Measurements from ENCODE around the gene GCC1.

The GCC1 gene

DNA sequence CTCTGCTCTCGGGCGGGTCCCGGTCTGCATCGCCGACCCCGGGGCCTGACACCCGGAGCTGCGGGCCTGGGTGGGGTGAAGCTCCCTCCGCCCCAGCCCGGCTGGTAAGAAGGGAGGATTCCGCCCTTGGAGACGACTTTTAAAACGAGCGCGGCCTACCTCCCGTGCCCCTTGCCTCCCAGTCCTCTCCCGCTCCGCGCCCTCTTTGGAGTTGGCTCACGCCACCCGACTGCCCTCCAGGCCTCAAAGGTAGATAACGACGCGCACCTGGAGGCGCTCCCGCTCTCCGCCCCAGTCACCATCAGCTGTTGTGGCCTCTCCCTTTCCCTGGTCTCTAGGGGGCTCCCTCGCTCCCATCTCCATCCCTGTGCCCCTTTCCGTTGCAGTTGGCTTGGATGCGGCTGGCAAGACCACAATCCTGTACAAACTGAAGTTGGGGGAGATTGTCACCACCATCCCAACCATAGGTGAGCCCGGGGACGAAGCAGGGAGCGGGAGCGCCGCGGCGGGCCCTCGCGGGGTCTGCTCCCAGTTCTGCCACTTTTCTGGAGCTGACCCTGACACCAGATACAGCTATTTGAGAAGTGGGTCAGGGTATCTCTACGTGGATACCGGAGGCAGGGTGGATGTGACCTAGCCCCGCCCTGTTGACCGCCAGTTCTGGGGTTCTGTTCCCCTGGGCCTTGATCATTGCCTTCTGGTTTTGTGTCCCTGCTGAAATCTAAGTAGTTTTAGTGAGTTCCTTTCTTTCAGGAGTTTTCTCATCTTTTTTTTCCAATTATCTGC lies 3.5 kb upstream of the GCC1 start:
- TF ChIP-seq EP300 (IDR thresholded peaks at IDR 0.05; ENCODE audit: borderline replicate concordance) (no peak), CEBPB (IDR thresholded peaks at IDR 0.05) (no peak), FOXM1 (IDR thresholded peaks at IDR 0.05; ENCODE audit: borderline replicate concordance, low read depth) (no peak), YY1 (IDR thresholded peaks at IDR 0.05; ENCODE audit: low read depth) (no peak), TAF1 (IDR thresholded peaks at IDR 0.05; ENCODE audit: low read depth) (no peak), TEAD4 (IDR thresholded peaks at IDR 0.05) (no peak), RAD21 (IDR thresholded peaks at IDR 0.05; ENCODE audit: low read depth) (peak; percentile 56), NFIC (IDR thresholded peaks at IDR 0.05) (no peak)
- TF ChIP-seq, protein P1, sequence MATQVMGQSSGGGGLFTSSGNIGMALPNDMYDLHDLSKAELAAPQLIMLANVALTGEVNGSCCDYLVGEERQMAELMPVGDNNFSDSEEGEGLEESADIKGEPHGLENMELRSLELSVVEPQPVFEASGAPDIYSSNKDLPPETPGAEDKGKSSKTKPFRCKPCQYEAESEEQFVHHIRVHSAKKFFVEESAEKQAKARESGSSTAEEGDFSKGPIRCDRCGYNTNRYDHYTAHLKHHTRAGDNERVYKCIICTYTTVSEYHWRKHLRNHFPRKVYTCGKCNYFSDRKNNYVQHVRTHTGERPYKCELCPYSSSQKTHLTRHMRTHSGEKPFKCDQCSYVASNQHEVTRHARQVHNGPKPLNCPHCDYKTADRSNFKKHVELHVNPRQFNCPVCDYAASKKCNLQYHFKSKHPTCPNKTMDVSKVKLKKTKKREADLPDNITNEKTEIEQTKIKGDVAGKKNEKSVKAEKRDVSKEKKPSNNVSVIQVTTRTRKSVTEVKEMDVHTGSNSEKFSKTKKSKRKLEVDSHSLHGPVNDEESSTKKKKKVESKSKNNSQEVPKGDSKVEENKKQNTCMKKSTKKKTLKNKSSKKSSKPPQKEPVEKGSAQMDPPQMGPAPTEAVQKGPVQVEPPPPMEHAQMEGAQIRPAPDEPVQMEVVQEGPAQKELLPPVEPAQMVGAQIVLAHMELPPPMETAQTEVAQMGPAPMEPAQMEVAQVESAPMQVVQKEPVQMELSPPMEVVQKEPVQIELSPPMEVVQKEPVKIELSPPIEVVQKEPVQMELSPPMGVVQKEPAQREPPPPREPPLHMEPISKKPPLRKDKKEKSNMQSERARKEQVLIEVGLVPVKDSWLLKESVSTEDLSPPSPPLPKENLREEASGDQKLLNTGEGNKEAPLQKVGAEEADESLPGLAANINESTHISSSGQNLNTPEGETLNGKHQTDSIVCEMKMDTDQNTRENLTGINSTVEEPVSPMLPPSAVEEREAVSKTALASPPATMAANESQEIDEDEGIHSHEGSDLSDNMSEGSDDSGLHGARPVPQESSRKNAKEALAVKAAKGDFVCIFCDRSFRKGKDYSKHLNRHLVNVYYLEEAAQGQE (IDR thresholded peaks at IDR 0.05; ENCODE audit: low read depth): no peak
- TF ChIP-seq, protein P2, sequence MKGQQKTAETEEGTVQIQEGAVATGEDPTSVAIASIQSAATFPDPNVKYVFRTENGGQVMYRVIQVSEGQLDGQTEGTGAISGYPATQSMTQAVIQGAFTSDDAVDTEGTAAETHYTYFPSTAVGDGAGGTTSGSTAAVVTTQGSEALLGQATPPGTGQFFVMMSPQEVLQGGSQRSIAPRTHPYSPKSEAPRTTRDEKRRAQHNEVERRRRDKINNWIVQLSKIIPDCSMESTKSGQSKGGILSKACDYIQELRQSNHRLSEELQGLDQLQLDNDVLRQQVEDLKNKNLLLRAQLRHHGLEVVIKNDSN (IDR thresholded peaks at IDR 0.05): no peak
- TF ChIP-seq, protein P3, sequence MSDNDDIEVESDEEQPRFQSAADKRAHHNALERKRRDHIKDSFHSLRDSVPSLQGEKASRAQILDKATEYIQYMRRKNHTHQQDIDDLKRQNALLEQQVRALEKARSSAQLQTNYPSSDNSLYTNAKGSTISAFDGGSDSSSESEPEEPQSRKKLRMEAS (IDR thresholded peaks at IDR 0.05): peak; percentile 53

DNA sequence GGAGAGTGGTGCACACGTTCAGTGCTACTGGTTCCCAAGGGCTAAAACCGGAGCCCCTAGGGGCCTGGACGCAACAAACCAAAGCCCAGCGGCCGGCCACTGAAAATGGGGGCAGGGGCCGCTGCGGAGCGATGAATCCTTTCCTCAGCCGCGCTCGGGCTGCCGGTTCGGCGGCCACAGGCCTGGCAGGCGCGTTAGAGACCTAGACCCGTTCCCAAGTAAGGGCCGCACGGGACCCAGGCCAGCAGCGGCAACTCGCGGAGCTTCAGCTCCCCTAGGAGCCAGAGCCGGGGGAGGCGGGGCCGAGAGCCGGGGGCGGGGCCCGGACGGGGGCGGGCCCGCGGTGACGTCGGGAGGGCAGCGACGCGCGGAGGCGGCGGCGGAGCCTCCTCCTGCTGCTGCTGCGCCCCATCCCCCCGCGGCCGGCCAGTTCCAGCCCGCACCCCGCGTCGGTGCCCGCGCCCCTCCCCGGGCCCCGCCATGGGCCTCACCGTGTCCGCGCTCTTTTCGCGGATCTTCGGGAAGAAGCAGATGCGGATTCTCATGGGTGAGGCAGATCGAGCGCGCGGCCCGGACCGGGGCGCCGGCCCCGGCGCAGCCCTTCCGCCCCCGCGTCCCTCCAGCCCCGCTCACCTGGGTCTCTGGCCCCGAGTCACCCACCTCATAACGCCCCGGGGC lies 2.8 kb upstream of the GCC1 start, which contains the start of gene ARF5:
TSS of gene ARF5 (plus strand) at position 393 of the 678 bp plus-strand sequence. CDS start at position 481, 88 bp downstream.
- 0 out of 2 replicates have a peak, but pooled peaks have one; percentile 8 for TF ChIP-seq ZBTB7A (IDR thresholded peaks at IDR 0.05; ENCODE audit: low read depth)
- no peak for TF ChIP-seq NFIC (IDR thresholded peaks at IDR 0.05)
- peak; percentile 35; the same call in 1 of the 2 replicates for TF ChIP-seq CREB1 (IDR thresholded peaks at IDR 0.05; ENCODE audit: low read depth)
- TF ChIP-seq EGR1 (IDR thresholded peaks at IDR 0.05): peak; percentile 84
- no peak for TF ChIP-seq YY1 (IDR thresholded peaks at IDR 0.05; ENCODE audit: low read depth)
- TF ChIP-seq, protein P2 (IDR thresholded peaks at IDR 0.05): no peak

DNA sequence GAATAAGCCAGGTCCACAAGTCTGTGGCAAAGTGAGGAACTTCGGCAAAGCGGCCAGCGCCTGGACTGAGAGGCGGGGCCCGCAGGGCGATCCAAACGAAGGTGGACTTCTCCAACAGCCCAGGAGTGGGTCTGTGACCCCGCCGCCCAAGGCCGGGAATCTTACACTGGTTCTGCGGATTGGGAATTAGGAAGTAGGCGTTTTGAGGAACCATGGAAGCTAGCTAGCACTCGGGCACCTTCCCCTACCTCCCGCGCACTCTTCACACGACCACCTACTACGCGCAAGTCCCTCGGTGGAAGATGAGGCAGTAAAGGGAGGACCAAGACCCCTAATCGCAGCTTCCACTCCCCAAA lies 2.2 kb upstream of the GCC1 start:
- TF ChIP-seq RAD21 (IDR thresholded peaks at IDR 0.05; ENCODE audit: low read depth) (no peak), EP300 (IDR thresholded peaks at IDR 0.05; ENCODE audit: borderline replicate concordance) (no peak), CREB1 (IDR thresholded peaks at IDR 0.05; ENCODE audit: low read depth) (no peak), TAF1 (IDR thresholded peaks at IDR 0.05; ENCODE audit: low read depth) (no peak), EGR1 (IDR thresholded peaks at IDR 0.05) (no peak), NFIC (IDR thresholded peaks at IDR 0.05) (no peak), ZBTB7A (IDR thresholded peaks at IDR 0.05; ENCODE audit: low read depth) (no peak), FOXM1 (IDR thresholded peaks at IDR 0.05; ENCODE audit: borderline replicate concordance, low read depth) (no peak)
- TF ChIP-seq, protein P3 (IDR thresholded peaks at IDR 0.05): no peak
- TF ChIP-seq, protein P2 (IDR thresholded peaks at IDR 0.05): no peak

DNA sequence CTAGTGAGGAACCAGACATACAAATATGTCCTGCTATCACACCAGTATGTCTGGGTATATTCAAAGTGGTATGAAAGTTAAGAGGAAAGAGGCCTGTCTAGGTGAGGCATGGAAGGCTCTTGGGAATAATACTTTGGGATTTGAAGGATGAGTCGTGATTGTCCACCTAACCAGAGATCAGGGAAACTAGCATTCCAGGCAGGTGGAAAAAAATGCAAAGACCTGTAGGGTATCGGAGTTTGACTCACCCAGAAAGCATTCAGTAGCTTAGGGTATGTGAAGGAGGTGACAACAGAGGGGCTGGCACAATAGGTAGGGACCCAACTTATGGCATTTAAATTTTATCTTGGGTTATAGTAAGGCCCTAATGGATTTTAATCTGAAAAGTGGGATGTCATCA lies 950 bp upstream of the GCC1 start:
- TF ChIP-seq YY1 (IDR thresholded peaks at IDR 0.05; ENCODE audit: low read depth): no peak
- TF ChIP-seq TCF12 (IDR thresholded peaks at IDR 0.05; ENCODE audit: low read depth): no peak
- no peak for TF ChIP-seq EGR1 (IDR thresholded peaks at IDR 0.05)
- TF ChIP-seq, protein P3 (IDR thresholded peaks at IDR 0.05): no peak
- no peak for TF ChIP-seq RAD21 (IDR thresholded peaks at IDR 0.05; ENCODE audit: low read depth)
- TF ChIP-seq EP300 (IDR thresholded peaks at IDR 0.05; ENCODE audit: borderline replicate concordance): no peak
- TF ChIP-seq FOXM1 (IDR thresholded peaks at IDR 0.05; ENCODE audit: borderline replicate concordance, low read depth): no peak
- TF ChIP-seq TAF1 (IDR thresholded peaks at IDR 0.05; ENCODE audit: low read depth): no peak
- no peak for TF ChIP-seq CEBPB (IDR thresholded peaks at IDR 0.05)
- no peak for TF ChIP-seq TEAD4 (IDR thresholded peaks at IDR 0.05)
- TF ChIP-seq, protein P1 (IDR thresholded peaks at IDR 0.05; ENCODE audit: low read depth): no peak
- TF ChIP-seq NFIC (IDR thresholded peaks at IDR 0.05): no peak

DNA sequence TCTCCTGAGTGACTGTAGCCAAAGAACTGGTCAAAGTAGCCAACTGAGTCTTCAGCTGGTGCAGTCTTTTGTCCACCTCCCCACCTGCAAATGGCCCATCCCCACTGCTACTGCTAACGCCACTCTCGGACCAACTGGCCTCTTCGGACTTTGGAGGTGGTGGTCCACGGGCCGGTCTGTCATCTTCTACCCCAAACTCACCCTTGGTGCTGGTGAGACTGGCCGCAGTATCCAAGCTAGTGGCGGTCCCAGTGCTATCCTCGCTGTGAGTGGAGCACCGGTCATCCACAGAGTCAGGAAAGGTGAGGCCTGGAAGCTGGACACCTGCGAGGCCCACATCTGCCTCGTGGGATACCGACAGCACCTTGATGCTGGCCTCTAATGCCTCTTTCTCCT lies 750 bp downstream of the GCC1 start:
- TF ChIP-seq YY1 (IDR thresholded peaks at IDR 0.05; ENCODE audit: low read depth) (no peak), CEBPB (IDR thresholded peaks at IDR 0.05) (no peak), ZBTB7A (IDR thresholded peaks at IDR 0.05; ENCODE audit: low read depth) (no peak), FOXM1 (IDR thresholded peaks at IDR 0.05; ENCODE audit: borderline replicate concordance, low read depth) (no peak), TCF12 (IDR thresholded peaks at IDR 0.05; ENCODE audit: low read depth) (no peak), CREB1 (IDR thresholded peaks at IDR 0.05; ENCODE audit: low read depth) (no peak), EGR1 (IDR thresholded peaks at IDR 0.05) (no peak), TAF1 (IDR thresholded peaks at IDR 0.05; ENCODE audit: low read depth) (no peak), NFIC (IDR thresholded peaks at IDR 0.05) (no peak), EP300 (IDR thresholded peaks at IDR 0.05; ENCODE audit: borderline replicate concordance) (no peak), TEAD4 (IDR thresholded peaks at IDR 0.05) (no peak), RAD21 (IDR thresholded peaks at IDR 0.05; ENCODE audit: low read depth) (no peak)
- TF ChIP-seq, protein P3 (IDR thresholded peaks at IDR 0.05): no peak
- TF ChIP-seq, protein P2 (IDR thresholded peaks at IDR 0.05): no peak
